Right lobe of liver (tissue), 4 donors: ENCODE data around the gene ST7.

ENCODE experiments used
- CTCF ChIP-seq, 4 donors: fragments of 200-600 bp in 3 of 4; fragments of 450-650 bp in 1 of 4; IDR thresholded peaks; one replicate each; pipeline versions ENCODE4 v1.5.1 to v1.8.0; 2016 to 2022; ENCODE audit warnings: antibody characterized with exemption in 4 of 4, mild to moderate bottlenecking in 2 of 4
- POLR2A ChIP-seq: fragments of 450-650 bp; IDR thresholded peaks from one replicate; pipeline ENCODE4 v1.6.1; 2017; ENCODE audit warnings: antibody characterized with exemption, mild to moderate bottlenecking
- donor health status: DM: no; HTN: no; CAD: no.
- donor health status: DM: no; HTN: no; CAD: no.
- donor health status: DM: no; HTN: yes; CAD: no.

- TF ChIP-seq CTCF (IDR thresholded peaks at IDR 0.05) = no peak
- no peak for TF ChIP-seq POLR2A
Observed at GRCh38 chr7:117203205-117203604, 249.9 kb downstream of the ST7 start.
